ENCODE data around the gene GHR. TPM values are rescaled to one million over a fixed set of nuclear protein-coding genes. Genes with fewer than 3 reads are reported as not detected.

The GHR gene
- total RNA-seq, 1 experiment from 2014 or later = not detected

DNA sequence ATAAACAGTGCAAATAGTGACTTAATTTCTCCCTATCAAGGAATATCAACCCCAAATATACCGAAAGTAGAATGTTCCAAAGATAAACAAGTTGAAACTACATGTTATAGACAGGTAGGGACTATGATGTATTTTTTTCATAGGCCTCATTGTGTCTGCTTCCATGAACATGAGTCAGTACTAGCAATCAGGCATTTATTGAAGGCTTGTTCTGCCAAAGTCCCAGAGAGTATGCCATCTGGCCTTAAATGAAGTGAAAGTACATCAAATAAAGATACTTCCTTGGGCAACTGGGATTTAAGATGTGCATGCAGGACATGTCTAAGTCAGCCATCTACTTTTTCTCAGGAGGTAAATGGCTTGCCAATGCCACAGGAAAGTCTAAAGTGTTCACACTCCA is 6.5 kb downstream of the GHR start:
- CTCF ChIA-PET = no interaction called here
- no peak overlapping the region for H3K4me3 ChIP-seq (ENCODE audit: low read depth, low read length, poor library complexity, severe bottlenecking)
- intact Hi-C loops (cut with micrococcal nuclease; ENCODE audit: unreplicated experiment) = no loop called here
- DNase-seq (ENCODE audit: low spot score) = no peak
- no peaks in the 10 kb centered on the region for H3K9me3 ChIP-seq (ENCODE audit: low read depth, low read length, poor library complexity, severe bottlenecking)
- H3K4me1 ChIP-seq (ENCODE audit: insufficient read depth, low read length, poor library complexity, severe bottlenecking) = no peaks in the 10 kb centered on the region
- POLR2A ChIA-PET (ENCODE audit: low non-redundant PET) = no interaction called here
- H3K27me3 ChIP-seq (replicated peaks; ENCODE audit: insufficient read depth, low read depth, low read length, poor library complexity) = peaks cover 19% of the 10 kb centered on the region
- H3K36me3 ChIP-seq (ENCODE audit: insufficient read depth, low read length, poor library complexity, severe bottlenecking) = no peaks in the 10 kb centered on the region
- TF ChIP-seq EZH2 (IDR thresholded peaks at IDR 0.05; ENCODE audit: borderline replicate concordance, low read depth, low read length, poor library complexity, severe bottlenecking) = no peak
- TF ChIP-seq, protein P1, sequence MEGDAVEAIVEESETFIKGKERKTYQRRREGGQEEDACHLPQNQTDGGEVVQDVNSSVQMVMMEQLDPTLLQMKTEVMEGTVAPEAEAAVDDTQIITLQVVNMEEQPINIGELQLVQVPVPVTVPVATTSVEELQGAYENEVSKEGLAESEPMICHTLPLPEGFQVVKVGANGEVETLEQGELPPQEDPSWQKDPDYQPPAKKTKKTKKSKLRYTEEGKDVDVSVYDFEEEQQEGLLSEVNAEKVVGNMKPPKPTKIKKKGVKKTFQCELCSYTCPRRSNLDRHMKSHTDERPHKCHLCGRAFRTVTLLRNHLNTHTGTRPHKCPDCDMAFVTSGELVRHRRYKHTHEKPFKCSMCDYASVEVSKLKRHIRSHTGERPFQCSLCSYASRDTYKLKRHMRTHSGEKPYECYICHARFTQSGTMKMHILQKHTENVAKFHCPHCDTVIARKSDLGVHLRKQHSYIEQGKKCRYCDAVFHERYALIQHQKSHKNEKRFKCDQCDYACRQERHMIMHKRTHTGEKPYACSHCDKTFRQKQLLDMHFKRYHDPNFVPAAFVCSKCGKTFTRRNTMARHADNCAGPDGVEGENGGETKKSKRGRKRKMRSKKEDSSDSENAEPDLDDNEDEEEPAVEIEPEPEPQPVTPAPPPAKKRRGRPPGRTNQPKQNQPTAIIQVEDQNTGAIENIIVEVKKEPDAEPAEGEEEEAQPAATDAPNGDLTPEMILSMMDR (conservative IDR thresholded peaks at IDR 0.05; ENCODE audit: low read depth, low read length) = no peak
- no peak overlapping the region for H3K27ac ChIP-seq (ENCODE audit: low read depth, low read length, poor library complexity, severe bottlenecking)
- no TSS peak for BruUV-seq (replicated peaks)

DNA sequence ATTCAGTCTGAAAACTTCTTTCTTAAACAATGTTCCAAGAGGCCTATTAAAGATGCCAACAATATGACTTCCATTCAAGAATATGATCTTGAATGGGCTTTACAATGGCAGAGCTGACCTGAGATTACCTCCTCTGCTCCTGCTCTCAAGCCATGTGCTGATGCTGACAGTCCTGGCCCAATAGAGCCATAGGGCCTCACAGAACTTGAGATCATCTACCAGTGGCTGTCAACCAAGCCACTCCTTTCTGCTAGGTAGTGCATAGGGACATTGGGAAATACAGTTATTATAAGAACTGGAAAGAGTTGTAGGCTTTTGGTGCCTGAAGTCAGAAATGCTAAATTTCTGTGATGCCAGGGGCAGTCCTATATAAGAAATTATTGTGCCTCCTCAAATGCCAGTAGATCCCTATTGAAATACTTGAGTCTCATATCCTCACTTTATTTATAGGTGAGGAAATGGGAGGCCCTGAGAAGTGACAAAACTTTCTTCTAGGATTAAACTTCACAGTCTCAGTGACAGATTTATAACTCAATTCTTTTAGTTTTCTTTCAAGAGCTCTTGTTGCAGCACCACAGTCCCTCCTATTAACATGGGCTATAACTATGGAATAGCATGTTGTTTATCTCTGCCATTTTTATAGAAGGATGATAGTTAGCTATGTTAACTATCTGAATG is 10.9 kb downstream of the GHR start:
- no peaks in the 10 kb centered on the region for H3K9me3 ChIP-seq (ENCODE audit: low read depth, low read length, poor library complexity, severe bottlenecking)
- TF ChIP-seq, protein P1 (conservative IDR thresholded peaks at IDR 0.05; ENCODE audit: low read depth, low read length) = no peak
- no peak for TF ChIP-seq EZH2 (IDR thresholded peaks at IDR 0.05; ENCODE audit: borderline replicate concordance, low read depth, low read length, poor library complexity, severe bottlenecking)
- no peak overlapping the region for H3K4me3 ChIP-seq (ENCODE audit: low read depth, low read length, poor library complexity, severe bottlenecking)
- ChIA-PET CTCF (no interaction called here), POLR2A (ENCODE audit: low non-redundant PET) (no interaction called here)
- no peaks in the 10 kb centered on the region for H3K36me3 ChIP-seq (ENCODE audit: insufficient read depth, low read length, poor library complexity, severe bottlenecking)
- H3K27ac ChIP-seq (ENCODE audit: low read depth, low read length, poor library complexity, severe bottlenecking) = no peak overlapping the region
- no peak for DNase-seq (ENCODE audit: low spot score)
- no peaks in the 10 kb centered on the region for H3K4me1 ChIP-seq (ENCODE audit: insufficient read depth, low read length, poor library complexity, severe bottlenecking)
- no TSS peak for BruUV-seq (replicated peaks)
- H3K27me3 ChIP-seq (replicated peaks; ENCODE audit: insufficient read depth, low read depth, low read length, poor library complexity) = no peaks in the 10 kb centered on the region
- intact Hi-C loops (cut with micrococcal nuclease; ENCODE audit: unreplicated experiment) = no loop called here

DNA sequence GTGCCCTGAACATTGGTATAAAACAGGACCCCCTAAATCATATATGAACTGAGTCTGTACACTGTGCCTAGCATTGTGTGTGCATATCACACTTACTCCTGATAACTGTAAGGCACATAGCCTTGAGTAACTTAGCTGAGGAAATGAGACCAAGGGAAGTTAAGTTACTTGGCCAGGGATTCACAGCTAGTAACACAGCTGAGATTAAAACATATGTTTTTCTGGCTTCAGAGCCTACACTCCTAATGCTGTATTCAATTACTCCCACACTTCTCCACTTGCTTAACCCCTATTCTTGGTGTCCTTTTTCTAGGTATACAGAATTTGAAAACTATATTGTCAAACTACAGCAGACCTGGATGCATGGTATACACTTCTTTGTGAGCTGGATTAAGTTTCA is 12.8 kb downstream of the GHR start:
- Histone ChIP-seq H3K4me1 (ENCODE audit: insufficient read depth, low read length, poor library complexity, severe bottlenecking) (no peaks in the 10 kb centered on the region), H3K27ac (ENCODE audit: low read depth, low read length, poor library complexity, severe bottlenecking) (no peak overlapping the region), H3K27me3 (replicated peaks; ENCODE audit: insufficient read depth, low read depth, low read length, poor library complexity) (no peaks in the 10 kb centered on the region), H3K4me3 (ENCODE audit: low read depth, low read length, poor library complexity, severe bottlenecking) (no peak overlapping the region), H3K9me3 (ENCODE audit: low read depth, low read length, poor library complexity, severe bottlenecking) (no peaks in the 10 kb centered on the region), H3K36me3 (ENCODE audit: insufficient read depth, low read length, poor library complexity, severe bottlenecking) (no peaks in the 10 kb centered on the region)
- no peak for DNase-seq (ENCODE audit: low spot score)
- BruUV-seq (replicated peaks) = no TSS peak
- TF ChIP-seq EZH2 (IDR thresholded peaks at IDR 0.05; ENCODE audit: borderline replicate concordance, low read depth, low read length, poor library complexity, severe bottlenecking) = no peak
- TF ChIP-seq, protein P1 (conservative IDR thresholded peaks at IDR 0.05; ENCODE audit: low read depth, low read length) = no peak
- CTCF ChIA-PET = interaction anchor here (0.6 kb wide), 1 partner anchor 163 kb away, joined by 3 read pairs; no protein-coding TSS in a partner anchor
- POLR2A ChIA-PET (ENCODE audit: low non-redundant PET) = no interaction called here
- intact Hi-C loops (cut with micrococcal nuclease; ENCODE audit: unreplicated experiment) = no loop called here
